Measurements from ENCODE around the gene ATR. TPM values are rescaled to one million over a fixed set of nuclear protein-coding genes. Genes with fewer than 3 reads are reported as not detected.
"Not testable (repeated sequence)": the region's sequence is repeated elsewhere in the genome, so short reads cannot be mapped to it uniquely, and the experiment has no call there.

Gene ATR
- polyA plus RNA-seq, 1 donor (not counting 4 experiments of a cell fraction or from before 2014, with no cell fraction given) = 30.8 TPM

- Histone ChIP-seq H3K9me1 (ENCODE audit: control insufficient read depth, extremely low read depth, insufficient read depth, low read length) (no peaks in the 10 kb centered on the region), H3K4me2 (ENCODE audit: control insufficient read depth, extremely low read depth, insufficient read depth, low read depth, low read length) (peak overlapping the region; percentile 51), H3K4me1 (ENCODE audit: control insufficient read depth, extremely low read depth, insufficient read depth, low read length) (peaks cover 7% of the 10 kb centered on the region), H4K20me1 (ENCODE audit: control insufficient read depth, extremely low read depth, insufficient read depth, low read length) (no peaks in the 10 kb centered on the region), H3K27me3 (ENCODE audit: control insufficient read depth, extremely low read depth, insufficient read depth, low read length) (no peaks in the 10 kb centered on the region), H3K36me3 (ENCODE audit: control insufficient read depth in 2 of 2, extremely low read depth in 1 of 2, insufficient read depth in 2 of 2, low read length in 2 of 2) (no peaks in the 10 kb centered on the region), H2AFZ (ENCODE audit: control insufficient read depth, low read length) (peak overlapping the region; percentile 55), H3K79me2 (ENCODE audit: control insufficient read depth, insufficient read depth, low read length) (no peaks in the 10 kb centered on the region), H3K9ac (ENCODE audit: control insufficient read depth, extremely low read depth, insufficient read depth, low read length) (no peak overlapping the region), H3K4me3 (ENCODE audit: control insufficient read depth in 2 of 3, extremely low read depth in 1 of 3, insufficient read depth in 2 of 3, low read depth in 1 of 3, low read length in 3 of 3) (no peak overlapping the region), H3K9me3 (ENCODE audit: control insufficient read depth, low read depth, low read length) (no peaks in the 10 kb centered on the region), H3K27ac (ENCODE audit: control insufficient read depth, insufficient read depth, low read length) (no peak overlapping the region)
- peak; percentile 54 to 69 (median 64) for TF ChIP-seq CTCF (optimal IDR thresholded peaks at IDR 0.05 in 1 of 3, IDR thresholded peaks at IDR 0.05 in 1 of 3, conservative IDR thresholded peaks at IDR 0.05 in 1 of 3; ENCODE audit: extremely low read depth in 1 of 3, insufficient read depth in 2 of 3, low read length in 3 of 3)
- TF ChIP-seq EZH2 (IDR thresholded peaks at IDR 0.05; ENCODE audit: low read length) = no peak
- dilution Hi-C loops (cut with MboI; ENCODE audit: extremely low pct_ligation_motif_present, low sequenced_read_pairs) = no loop called here
- peak; percentile 62 for DNase-seq (ENCODE audit: low read depth, low spot score)
- peak; percentile 97 for FAIRE-seq
Measured at GRCh38 chr3:142586803-142587406, 8.4 kb upstream of the ATR start.

GRCh38 chr3:142581070-142581469 is 2.5 kb upstream of the ATR start:
- FAIRE-seq; H3K9me1 ChIP-seq (ENCODE audit: control insufficient read depth, extremely low read depth, insufficient read depth, low read length); H4K20me1 ChIP-seq (ENCODE audit: control insufficient read depth, extremely low read depth, insufficient read depth, low read length); H2AFZ ChIP-seq (ENCODE audit: control insufficient read depth, low read length); DNase-seq (ENCODE audit: low read depth, low spot score); H3K9me3 ChIP-seq (ENCODE audit: control insufficient read depth, low read depth, low read length); H3K9ac ChIP-seq (ENCODE audit: control insufficient read depth, extremely low read depth, insufficient read depth, low read length); H3K4me2 ChIP-seq (ENCODE audit: control insufficient read depth, extremely low read depth, insufficient read depth, low read depth, low read length); H3K36me3 ChIP-seq (ENCODE audit: control insufficient read depth in 2 of 2, extremely low read depth in 1 of 2, insufficient read depth in 2 of 2, low read length in 2 of 2); H3K27me3 ChIP-seq (ENCODE audit: control insufficient read depth, extremely low read depth, insufficient read depth, low read length); H3K27ac ChIP-seq (ENCODE audit: control insufficient read depth, insufficient read depth, low read length); dilution Hi-C loops (cut with MboI; ENCODE audit: extremely low pct_ligation_motif_present, low sequenced_read_pairs); H3K4me3 ChIP-seq (ENCODE audit: control insufficient read depth in 2 of 3, extremely low read depth in 1 of 3, insufficient read depth in 2 of 3, low read depth in 1 of 3, low read length in 3 of 3): not testable (repeated sequence)
- H3K4me1 ChIP-seq (ENCODE audit: control insufficient read depth, extremely low read depth, insufficient read depth, low read length) = peaks cover 16% of the 10 kb centered on the region
- peaks cover 25% of the 10 kb centered on the region for H3K79me2 ChIP-seq (ENCODE audit: control insufficient read depth, insufficient read depth, low read length)

- dilution Hi-C loops (cut with MboI; ENCODE audit: extremely low pct_ligation_motif_present, low sequenced_read_pairs) = no loop called here
- FAIRE-seq (no peak), DNase-seq (ENCODE audit: low read depth, low spot score) (no peak)
- Histone ChIP-seq H3K9ac (ENCODE audit: control insufficient read depth, extremely low read depth, insufficient read depth, low read length) (no peak overlapping the region), H3K4me2 (ENCODE audit: control insufficient read depth, extremely low read depth, insufficient read depth, low read depth, low read length) (no peak overlapping the region), H3K27me3 (ENCODE audit: control insufficient read depth, extremely low read depth, insufficient read depth, low read length) (no peaks in the 10 kb centered on the region), H3K4me1 (ENCODE audit: control insufficient read depth, extremely low read depth, insufficient read depth, low read length) (peaks cover 16% of the 10 kb centered on the region), H3K9me1 (ENCODE audit: control insufficient read depth, extremely low read depth, insufficient read depth, low read length) (no peaks in the 10 kb centered on the region), H3K27ac (ENCODE audit: control insufficient read depth, insufficient read depth, low read length) (no peak overlapping the region), H3K79me2 (ENCODE audit: control insufficient read depth, insufficient read depth, low read length) (peaks cover 35% of the 10 kb centered on the region), H3K4me3 (ENCODE audit: control insufficient read depth in 2 of 3, extremely low read depth in 1 of 3, insufficient read depth in 2 of 3, low read depth in 1 of 3, low read length in 3 of 3) (no peak overlapping the region), H3K36me3 (ENCODE audit: control insufficient read depth in 2 of 2, extremely low read depth in 1 of 2, insufficient read depth in 2 of 2, low read length in 2 of 2) (no peaks in the 10 kb centered on the region), H2AFZ (ENCODE audit: control insufficient read depth, low read length) (no peak overlapping the region), H4K20me1 (ENCODE audit: control insufficient read depth, extremely low read depth, insufficient read depth, low read length) (no peaks in the 10 kb centered on the region), H3K9me3 (ENCODE audit: control insufficient read depth, low read depth, low read length) (no peaks in the 10 kb centered on the region)
- TF ChIP-seq EZH2 (IDR thresholded peaks at IDR 0.05; ENCODE audit: low read length) (no peak), CTCF (optimal IDR thresholded peaks at IDR 0.05 in 1 of 3, IDR thresholded peaks at IDR 0.05 in 1 of 3, conservative IDR thresholded peaks at IDR 0.05 in 1 of 3; ENCODE audit: extremely low read depth in 1 of 3, insufficient read depth in 2 of 3, low read length in 3 of 3) (no peak)
Measured at GRCh38 chr3:142580061-142580423, 1.5 kb upstream of the ATR start.
